GM21360 (cell line): ENCODE results near the gene HYAL3.
"Not testable (repeated sequence)": the region's sequence is repeated elsewhere in the genome, so short reads cannot be mapped to it uniquely, and the experiment has no call there.

Experiments used
- ATAC-seq: cut with Tn5 transposase; IDR thresholded peaks from one replicate; pipeline ENCODE4 v1.9.1; 2021; ENCODE audit warnings: mild to moderate bottlenecking, moderate library complexity; ENCODE audit not compliant: unreplicated experiment

Gene HYAL3

DNA sequence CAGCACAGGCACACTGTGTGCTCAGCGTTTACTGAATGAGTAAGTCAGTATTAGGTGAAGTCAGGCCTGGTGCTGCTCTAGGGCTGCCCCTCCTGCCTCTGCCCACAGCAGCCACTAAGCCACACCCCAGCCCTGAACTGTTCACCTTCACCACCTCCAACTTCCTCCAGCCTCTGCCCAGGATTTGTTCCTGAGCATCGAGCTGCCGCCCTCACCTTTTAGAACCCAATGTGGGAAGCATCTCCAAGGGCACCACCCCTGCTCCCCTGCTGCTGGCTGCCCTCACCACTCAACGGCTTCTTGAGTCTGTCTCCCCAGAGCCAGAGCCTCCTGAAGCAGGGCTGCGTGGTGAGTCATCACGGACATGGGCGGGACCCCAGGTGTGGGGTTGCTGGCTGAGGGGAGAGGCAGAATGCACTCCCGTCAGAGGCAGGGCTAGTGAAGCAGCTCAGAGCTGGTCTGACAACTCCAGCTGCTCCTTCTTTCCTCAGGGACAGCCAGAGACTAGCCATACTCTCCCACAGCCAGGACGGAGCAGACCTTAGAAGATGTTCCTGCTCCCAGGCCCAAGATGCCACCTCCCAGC, 17.5 kb upstream of the HYAL3 start:
- no peak for ATAC-seq

GRCh38 chr3:50314816-50315215, 15.6 kb upstream of the HYAL3 start:
- no peak for ATAC-seq

DNA sequence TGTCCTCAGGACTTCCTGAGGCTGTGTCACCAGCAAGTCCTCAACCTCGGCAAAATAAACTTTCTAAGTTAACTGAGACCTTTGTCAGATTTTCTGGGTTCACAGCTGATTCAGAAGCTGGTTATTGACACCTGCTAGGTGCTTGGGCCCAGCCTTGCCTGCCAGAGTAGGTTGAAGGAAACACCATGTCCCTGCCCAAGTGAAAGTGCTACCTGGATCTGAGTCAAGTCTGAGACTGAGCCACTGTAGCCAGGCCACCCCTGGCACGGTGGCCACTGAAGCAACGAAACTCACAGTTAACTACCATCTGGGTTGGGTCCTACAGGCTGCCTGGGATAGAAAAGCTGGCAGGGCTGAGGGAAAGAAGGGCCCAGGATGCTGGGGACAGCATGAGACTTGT, 15.1 kb upstream of the HYAL3 start:
- no peak for ATAC-seq

DNA sequence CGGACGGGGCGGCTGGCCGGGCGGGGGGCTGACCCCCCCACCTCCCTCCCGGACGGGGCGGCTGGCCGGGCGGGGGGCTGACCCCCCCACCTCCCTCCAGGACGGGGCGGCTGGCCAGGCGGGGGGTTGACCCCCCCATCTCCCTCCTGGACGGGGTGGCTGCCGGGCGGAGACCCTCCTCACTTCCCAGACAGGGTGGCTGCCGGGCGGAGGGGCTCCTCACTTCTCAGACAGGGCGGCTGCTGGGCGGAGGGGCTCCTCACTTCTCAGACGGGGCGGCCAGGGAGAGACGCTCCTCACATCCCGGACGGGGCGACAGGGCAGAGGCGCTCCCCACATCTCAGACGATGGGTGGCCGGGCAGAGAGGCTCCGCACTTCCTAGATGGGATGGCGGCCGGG, 12.8 kb upstream of the HYAL3 start:
- ATAC-seq, result not testable (repeated sequence)

DNA sequence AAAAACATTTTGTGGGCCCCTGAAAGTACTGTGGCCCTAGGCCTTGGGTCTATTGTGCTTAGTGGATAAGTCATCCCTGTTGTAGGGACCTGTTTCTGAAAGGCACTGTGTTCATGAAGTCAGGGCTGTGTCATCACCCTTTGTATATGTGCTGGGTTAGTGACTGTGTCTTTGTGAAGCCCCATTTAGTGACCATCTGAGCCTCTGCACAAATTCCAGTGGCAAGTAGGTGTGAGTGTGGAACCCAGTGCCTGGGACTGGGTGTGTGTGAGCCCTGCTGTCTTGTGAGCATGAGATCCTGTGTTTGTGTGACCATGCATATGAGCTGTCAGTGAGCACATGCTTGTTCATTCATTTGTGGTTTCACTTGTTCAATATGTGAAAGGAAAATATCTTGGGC, 5.4 kb upstream of the HYAL3 start:
- ATAC-seq, result no peak

- no peak for ATAC-seq
These were observed 4.0 kb upstream of the HYAL3 start, which contains the start of gene HYAL1 for GRCh38 chr3:50303013-50303815. Gene HYAL1, minus strand, starts transcription at chr3:50303574. Its CDS starts 618 bp downstream, at chr3:50302956.

DNA sequence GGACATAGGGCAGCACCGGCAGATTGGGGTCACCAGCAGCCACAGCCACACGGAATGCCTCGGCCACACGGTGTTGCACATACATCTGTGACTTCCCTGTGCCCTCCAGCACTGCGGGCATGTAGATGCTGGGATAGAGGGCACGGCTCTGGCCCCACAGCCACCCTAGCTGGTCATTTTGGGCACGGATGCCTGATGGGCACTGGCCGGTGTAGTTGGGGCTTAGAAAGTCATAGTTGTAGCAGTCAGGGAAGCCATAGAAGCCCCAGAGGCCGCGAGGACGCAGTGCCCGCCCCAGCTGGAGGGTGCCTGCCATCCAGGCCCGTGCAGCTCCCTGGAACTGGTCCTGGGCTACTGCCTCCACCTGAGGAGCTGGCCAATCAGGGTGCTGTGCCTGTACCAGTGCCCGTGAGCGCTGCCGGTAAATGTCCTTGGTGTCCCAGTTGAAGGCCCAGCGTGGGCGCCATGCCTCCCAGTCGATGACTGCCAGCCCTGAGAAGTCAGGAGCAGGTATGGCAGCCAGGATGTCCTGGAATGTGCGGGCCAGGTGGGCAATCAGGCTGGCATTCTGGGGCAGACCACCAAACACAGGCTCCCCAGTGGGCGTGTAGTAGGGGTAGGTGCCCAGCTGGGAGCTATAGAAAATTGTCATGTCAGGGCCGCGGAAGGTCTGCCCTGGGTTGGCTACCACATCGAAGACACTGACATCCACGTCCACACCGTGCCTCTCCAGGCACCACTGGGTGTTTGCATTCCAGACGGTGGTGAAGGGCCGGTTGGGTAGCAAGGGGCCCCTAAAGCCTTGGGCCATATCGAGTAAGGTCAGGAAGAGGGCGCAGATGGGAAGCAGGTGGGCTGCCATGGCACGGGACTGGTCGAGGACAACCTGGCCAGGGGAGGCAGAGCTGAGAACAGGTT, 3.1 kb upstream of the HYAL3 start:
- ATAC-seq, result no peak

DNA sequence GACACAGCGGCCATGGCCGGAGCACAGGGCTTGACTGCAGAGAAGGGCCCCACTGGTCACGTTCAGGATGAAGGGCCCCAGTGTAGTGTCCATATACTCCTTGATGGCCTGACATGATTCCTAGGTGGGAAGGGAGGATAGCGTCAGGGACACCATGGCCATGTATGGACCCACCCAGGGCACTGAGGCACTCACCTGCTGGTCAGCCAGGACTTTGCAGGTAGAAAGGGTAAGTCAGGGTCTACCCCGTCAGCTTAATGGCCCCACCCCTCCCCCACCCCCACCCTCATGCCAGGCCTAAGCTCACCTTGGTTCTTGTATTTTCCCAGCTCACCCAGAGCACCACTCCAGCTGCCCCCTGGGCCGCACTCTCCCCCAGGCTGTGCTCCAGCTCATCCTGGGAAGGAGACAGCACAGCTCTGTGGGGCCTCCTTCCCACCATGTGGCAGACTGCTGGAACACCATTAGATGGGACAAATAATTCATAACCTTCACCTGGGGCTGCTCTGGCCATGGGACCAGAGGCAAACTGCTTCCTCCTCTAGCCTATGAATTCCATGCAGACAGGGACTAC, 1.6 kb upstream of the HYAL3 start:
- ATAC-seq, result no peak

- no peak for ATAC-seq
These were observed 900 bp upstream of the HYAL3 start for GRCh38 chr3:50299929-50300680.

DNA sequence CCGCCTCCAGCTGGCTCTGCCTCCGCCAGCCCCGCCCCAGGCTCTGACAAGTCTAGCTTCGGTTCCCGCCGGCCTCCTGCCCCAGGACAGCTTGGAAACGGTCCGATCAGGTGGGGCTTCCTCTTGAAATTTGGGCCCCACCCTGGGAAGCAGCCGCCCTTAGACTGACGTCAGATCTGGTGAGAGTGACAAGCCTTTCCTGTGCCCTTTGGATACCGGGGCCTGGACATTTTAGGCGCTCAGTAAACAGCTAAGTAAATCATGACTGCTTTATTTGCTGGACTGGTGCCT, 378 bp upstream of the HYAL3 start:
- ATAC-seq, result no peak

- ATAC-seq, result no peak
These were observed 1.1 kb downstream of the HYAL3 start for GRCh38 chr3:50297896-50298725.

DNA sequence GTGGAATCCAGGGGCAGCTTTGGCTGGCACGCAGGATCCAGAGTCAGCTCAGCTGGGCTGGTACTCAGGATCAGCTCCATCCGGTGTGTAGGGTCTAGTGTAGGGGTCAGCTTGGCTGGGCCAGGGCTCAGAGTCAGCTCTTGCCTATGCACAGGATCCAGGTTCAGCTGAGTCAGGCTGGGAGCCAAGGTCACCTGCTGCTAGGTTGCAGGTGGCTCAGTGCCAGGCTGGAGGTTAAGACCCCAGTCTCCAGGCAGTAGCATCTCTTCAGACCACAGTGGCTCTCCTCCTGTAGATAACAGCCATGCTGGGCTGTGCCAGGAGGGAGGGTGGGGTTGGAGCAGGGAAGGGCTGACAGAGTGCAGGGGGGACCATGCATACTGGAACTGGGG, 1.8 kb downstream of the HYAL3 start:
- ATAC-seq, result no peak

DNA sequence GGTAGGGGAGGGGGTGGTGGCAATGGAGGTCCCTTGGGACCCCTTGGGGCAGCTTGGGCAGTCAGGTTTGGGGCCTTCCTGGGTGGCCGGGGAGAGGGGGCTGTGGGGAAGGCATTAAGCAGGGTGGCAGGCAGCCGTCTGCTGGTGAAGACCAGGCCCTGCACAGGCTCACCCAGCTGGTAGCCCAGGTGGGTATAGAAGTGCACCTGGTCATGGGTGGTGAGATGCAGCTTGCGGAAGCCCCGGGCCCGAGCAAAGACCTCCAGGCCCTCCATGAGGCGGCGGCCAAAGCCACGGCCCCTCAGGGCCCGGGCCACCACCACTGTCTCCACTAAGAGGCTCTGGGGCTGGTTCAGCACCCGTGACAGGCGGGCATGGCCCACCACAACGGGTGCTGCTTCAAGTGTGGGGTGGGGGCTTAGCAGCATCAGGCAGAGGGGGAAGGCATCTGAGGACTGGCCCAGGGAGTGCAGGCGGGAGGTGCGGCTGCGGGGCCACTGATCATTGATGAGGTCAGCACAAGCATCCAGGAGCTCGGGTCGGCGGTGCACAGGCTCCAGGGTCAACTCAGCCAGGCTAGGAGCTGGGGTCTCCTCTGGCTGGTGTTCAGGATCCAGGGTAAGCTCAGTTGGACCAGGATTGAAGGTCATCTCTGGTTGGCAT, 2.4 kb downstream of the HYAL3 start:
- ATAC-seq, result no peak

DNA sequence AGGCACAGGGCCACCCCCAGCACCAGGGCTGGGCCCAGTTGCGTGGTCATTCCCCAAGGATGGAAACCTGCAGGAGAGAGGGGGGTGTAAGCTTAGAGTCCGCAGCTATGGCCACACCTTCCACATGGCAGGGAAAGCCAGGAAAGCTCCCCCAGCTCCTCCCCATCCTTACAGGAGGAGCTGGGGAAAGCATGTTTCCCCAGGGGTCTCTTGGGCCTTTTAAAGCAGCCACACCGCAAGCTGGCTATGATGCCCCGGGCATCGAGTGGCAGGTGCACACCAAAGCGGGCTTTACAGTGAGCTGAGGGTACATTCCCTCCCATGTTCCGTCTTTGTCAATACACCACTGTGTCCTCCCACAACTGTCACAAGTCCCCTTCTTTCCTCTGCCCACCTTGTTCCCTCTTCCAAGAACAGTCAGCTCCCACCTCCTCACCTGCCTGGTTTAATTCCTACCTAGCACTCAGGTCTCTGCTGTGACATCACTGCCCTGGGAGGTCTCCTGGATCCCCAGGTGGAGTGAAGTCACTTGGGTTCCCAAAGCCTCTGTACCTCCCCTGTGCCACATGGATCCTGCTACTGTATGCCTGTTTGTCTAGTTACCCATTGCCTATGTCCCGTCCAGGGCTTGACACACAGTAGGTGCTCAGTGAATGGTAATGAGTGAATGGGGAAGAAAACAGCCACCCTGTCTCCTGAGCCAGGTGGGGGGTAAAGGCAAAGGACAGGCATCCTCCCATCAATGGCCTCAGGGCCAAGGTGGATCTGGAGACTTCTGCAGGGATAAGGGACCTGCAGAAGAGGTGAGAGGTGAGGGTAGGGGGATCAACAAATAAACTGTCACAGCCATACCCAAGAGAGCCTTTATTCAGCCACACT, 3.4 kb downstream of the HYAL3 start:
- ATAC-seq, result no peak

DNA sequence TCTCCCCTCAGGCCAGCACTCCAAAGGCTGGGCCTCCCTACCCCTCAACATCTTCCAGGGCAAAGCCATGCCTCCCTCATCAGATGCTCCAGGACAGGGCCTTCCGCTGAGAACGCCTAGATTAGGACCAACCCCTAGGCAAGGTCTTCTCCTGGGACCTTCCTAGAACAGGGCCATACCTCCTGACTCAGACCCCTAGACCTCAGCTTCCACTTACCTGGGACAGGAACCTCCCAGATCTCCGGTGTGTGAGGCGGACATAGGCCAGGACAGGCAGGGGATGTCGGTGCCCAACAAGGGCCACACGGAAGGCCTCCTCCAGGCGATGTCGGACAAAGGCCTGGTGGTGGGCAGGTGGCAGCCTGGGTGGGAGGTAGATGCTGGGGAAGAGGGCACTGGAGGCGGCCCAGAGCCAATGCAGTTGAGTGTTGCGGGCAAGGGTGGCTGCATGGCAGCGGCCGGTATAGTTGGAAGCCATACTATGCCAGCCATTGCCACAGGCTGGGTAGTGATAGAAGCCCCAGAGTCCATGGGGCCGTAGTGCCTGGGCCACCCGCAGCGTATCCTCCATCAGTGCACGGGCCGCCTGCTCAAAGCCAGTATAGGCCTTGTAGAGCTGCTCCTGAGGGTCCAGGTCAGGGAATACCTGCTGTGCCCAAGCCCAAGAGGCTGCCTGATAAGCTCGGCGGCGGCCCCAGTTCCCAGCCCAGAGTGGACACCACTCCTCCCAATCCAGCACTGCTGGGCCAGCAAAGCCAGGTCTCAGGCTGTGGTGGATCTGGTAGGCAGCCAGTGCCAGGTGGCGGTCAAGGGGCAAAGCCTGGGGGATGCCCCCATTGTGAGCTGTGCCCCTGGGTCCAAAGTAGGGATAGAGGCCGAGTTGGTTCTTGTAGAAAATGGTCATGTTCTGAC, 4.5 kb downstream of the HYAL3 start:
- ATAC-seq, result no peak

- no peak for ATAC-seq
These were observed 5.1 kb downstream of the HYAL3 start for GRCh38 chr3:50294089-50294488.

- no peak for ATAC-seq
These were observed 6.0 kb downstream of the HYAL3 start for GRCh38 chr3:50293079-50293801.
